HEK293 (cell line): ENCODE results near the gene SLC9C1.

ENCODE experiments used
- CTCF ChIA-PET: fragments of 350-600 bp; formaldehyde crosslinking; extraction: SDS; loops from one replicate; lab custom pipeline; 2021; ENCODE audit warnings: antibody characterized with exemption; lab: Yijun Ruan, JAX
- POLR2A ChIA-PET: fragments of 300-600 bp; formaldehyde crosslinking; extraction: SDS; loops from one replicate; lab custom pipeline; 2020; ENCODE audit warnings: antibody characterized with exemption, inconsistent platforms; lab: Yijun Ruan, JAX
- H3K27ac ChIP-seq: fragments of 200-500 bp; sonication (Bioruptor generic); 2 replicates; pipeline ENCODE4 v1.5.1; 2014; ENCODE audit warnings: low read depth, low read length, control low read depth, inconsistent platforms; ENCODE audit errors: extremely low read depth
- H3K36me3 ChIP-seq, 2 experiments: fragments of 200-500 bp in 1 of 2; sonication (Bioruptor generic) in 1 of 2; 1 replicate in 1 of 2; 2 replicates in 1 of 2; pipeline ENCODE4 v1.5.1; 2014 to 2017; ENCODE audit warnings: inconsistent platforms in 2 of 2, low read length in 2 of 2; ENCODE audit not compliant: control insufficient read depth in 2 of 2, insufficient read depth in 1 of 2
- H3K4me1 ChIP-seq: fragments of 200-500 bp; sonication (Bioruptor generic); 2 replicates; pipeline ENCODE4 v1.5.1; 2014; ENCODE audit warnings: mild to moderate bottlenecking, low read length, inconsistent platforms; ENCODE audit not compliant: control insufficient read depth, insufficient read depth
- H3K4me3 ChIP-seq: 2 replicates; pipeline ENCODE4 v1.5.1; 2011; ENCODE audit warnings: low read depth, mild to moderate bottlenecking, control low read depth, low read length, moderate library complexity
- H3K9me3 ChIP-seq: fragments of 200-500 bp; sonication (Bioruptor generic); 2 replicates; pipeline ENCODE4 v1.5.1; 2014; ENCODE audit warnings: low read depth, low read length, inconsistent platforms; ENCODE audit not compliant: control insufficient read depth, insufficient read depth
- BCL11B ChIP-seq: fragments of 450-650 bp; formaldehyde crosslinking; IDR thresholded peaks from 2 replicates; pipeline ENCODE4 v1.5.1; 2016; ENCODE audit warnings: low read depth, missing biosample characterization, missing genetic modification characterization
- FEZF1 ChIP-seq: fragments of 450-650 bp; formaldehyde crosslinking; IDR thresholded peaks from 2 replicates; pipeline ENCODE4 v1.5.1; 2016; ENCODE audit warnings: missing biosample characterization, missing genetic modification characterization
- GLIS1 ChIP-seq: fragments of 450-650 bp; formaldehyde crosslinking; IDR thresholded peaks from 2 replicates; pipeline ENCODE4 v1.5.1; 2016; ENCODE audit warnings: missing biosample characterization, missing genetic modification characterization
- GLIS2 ChIP-seq: fragments of 450-650 bp; formaldehyde crosslinking; IDR thresholded peaks from 2 replicates; pipeline ENCODE4 v1.5.1; 2016; ENCODE audit warnings: missing biosample characterization, missing genetic modification characterization
- HOXA7 ChIP-seq: sonication (generic); formaldehyde crosslinking; IDR thresholded peaks from 2 replicates; pipeline ENCODE4 v1.8.1; 2022; ENCODE audit warnings: missing genetic modification reagents, borderline replicate concordance
- KLF10 ChIP-seq: fragments of 450-650 bp; IDR thresholded peaks from 2 replicates; pipeline ENCODE4 v1.5.1; 2018; ENCODE audit warnings: missing biosample characterization, mild to moderate bottlenecking, missing genetic modification characterization
- KLF16 ChIP-seq: fragments of 450-650 bp; formaldehyde crosslinking; IDR thresholded peaks from 2 replicates; pipeline ENCODE4 v1.5.1; 2017; ENCODE audit warnings: missing biosample characterization, missing genetic modification characterization
- KLF7 ChIP-seq: fragments of 450-650 bp; formaldehyde crosslinking; IDR thresholded peaks from 2 replicates; pipeline ENCODE4 v1.5.1; 2016; ENCODE audit warnings: missing biosample characterization, missing genetic modification characterization, borderline replicate concordance
- KLF8 ChIP-seq: fragments of 450-650 bp; formaldehyde crosslinking; IDR thresholded peaks from 2 replicates; pipeline ENCODE4 v1.5.1; 2016; ENCODE audit warnings: missing biosample characterization, missing genetic modification characterization
- OSR2 ChIP-seq: fragments of 450-650 bp; formaldehyde crosslinking; IDR thresholded peaks from 2 replicates; pipeline ENCODE4 v1.5.1; 2016; ENCODE audit warnings: missing biosample characterization, missing genetic modification characterization
- PRDM6 ChIP-seq: fragments of 450-650 bp; formaldehyde crosslinking; IDR thresholded peaks from 2 replicates; pipeline ENCODE4 v1.5.1; 2017; ENCODE audit warnings: missing biosample characterization, missing genetic modification characterization
- TSHZ1 ChIP-seq: fragments of 450-650 bp; formaldehyde crosslinking; IDR thresholded peaks from 2 replicates; pipeline ENCODE4 v1.5.1; 2016; ENCODE audit warnings: missing biosample characterization, missing genetic modification characterization, borderline replicate concordance
- YY2 ChIP-seq: fragments of 450-650 bp; formaldehyde crosslinking; IDR thresholded peaks from 2 replicates; pipeline ENCODE4 v1.5.1; 2016; ENCODE audit warnings: missing biosample characterization, missing genetic modification characterization
- ZBTB17 ChIP-seq: fragments of 450-650 bp; formaldehyde crosslinking; IDR thresholded peaks from 2 replicates; pipeline ENCODE4 v1.5.1; 2016; ENCODE audit warnings: missing biosample characterization, missing genetic modification characterization
- ZBTB7A ChIP-seq: fragments of 450-650 bp; formaldehyde crosslinking; IDR thresholded peaks from 2 replicates; pipeline ENCODE4 v1.5.1; 2016; ENCODE audit warnings: low read depth, missing biosample characterization, missing genetic modification characterization
- ZBTB8A ChIP-seq: fragments of 450-650 bp; formaldehyde crosslinking; IDR thresholded peaks from 2 replicates; pipeline ENCODE4 v1.5.1; 2016; ENCODE audit warnings: missing biosample characterization, missing genetic modification characterization
- ZFP41 ChIP-seq: fragments of 450-650 bp; formaldehyde crosslinking; IDR thresholded peaks from 2 replicates; pipeline ENCODE4 v1.5.1; 2016; ENCODE audit warnings: missing biosample characterization, missing genetic modification characterization, borderline replicate concordance
- ZNF140 ChIP-seq: fragments of 450-650 bp; formaldehyde crosslinking; IDR thresholded peaks from 2 replicates; pipeline ENCODE4 v1.5.1; 2016; ENCODE audit warnings: missing biosample characterization, missing genetic modification characterization
- ZNF274 ChIP-seq, 2 experiments: fragments of 200-500 bp in 1 of 2; fragments of 450-650 bp in 1 of 2; sonication (Bioruptor generic) in 1 of 2; formaldehyde crosslinking in 1 of 2; IDR thresholded peaks; 2 replicates each; pipeline versions ENCODE4 v1.5.1 to v1.6.1; 2014 to 2016; ENCODE audit warnings: borderline replicate concordance in 1 of 2, inconsistent platforms in 1 of 2, low read length in 1 of 2, missing biosample characterization in 1 of 2, missing genetic modification characterization in 1 of 2
- ZNF302 ChIP-seq: fragments of 450-650 bp; formaldehyde crosslinking; IDR thresholded peaks from 2 replicates; pipeline ENCODE4 v1.5.1; 2016; ENCODE audit warnings: missing biosample characterization, missing genetic modification characterization, low read depth
- ZNF324 ChIP-seq: fragments of 450-650 bp; formaldehyde crosslinking; IDR thresholded peaks from 2 replicates; pipeline ENCODE4 v1.5.1; 2016; ENCODE audit warnings: missing biosample characterization, missing genetic modification characterization
- ZNF335 ChIP-seq: fragments of 450-650 bp; formaldehyde crosslinking; conservative IDR thresholded peaks from 2 replicates; pipeline ENCODE4 v1.5.1; 2016; ENCODE audit warnings: missing biosample characterization, missing genetic modification characterization
- ZNF37A ChIP-seq: fragments of 450-650 bp; IDR thresholded peaks from 2 replicates; pipeline ENCODE4 v1.5.1; 2018; ENCODE audit warnings: missing biosample characterization, missing genetic modification characterization
- ZNF394 ChIP-seq: fragments of 450-650 bp; formaldehyde crosslinking; IDR thresholded peaks from 2 replicates; pipeline ENCODE4 v1.5.1; 2016; ENCODE audit warnings: missing biosample characterization, missing genetic modification characterization, mild to moderate bottlenecking, moderate library complexity, borderline replicate concordance
- ZNF514 ChIP-seq: fragments of 450-650 bp; formaldehyde crosslinking; IDR thresholded peaks from 2 replicates; pipeline ENCODE4 v1.5.1; 2016; ENCODE audit warnings: missing biosample characterization, missing genetic modification characterization
- ZNF530 ChIP-seq: fragments of 450-650 bp; formaldehyde crosslinking; IDR thresholded peaks from 2 replicates; pipeline ENCODE4 v1.5.1; 2016; ENCODE audit warnings: low read depth, missing biosample characterization, missing genetic modification characterization
- ZNF600 ChIP-seq: fragments of 450-650 bp; formaldehyde crosslinking; IDR thresholded peaks from 2 replicates; pipeline ENCODE4 v1.5.1; 2016; ENCODE audit warnings: missing biosample characterization, missing genetic modification characterization
- ZNF626 ChIP-seq: fragments of 450-650 bp; sonication (Bioruptor Pico); formaldehyde crosslinking; IDR thresholded peaks from 2 replicates; pipeline ENCODE4 v1.5.1; 2018; ENCODE audit warnings: missing biosample characterization, missing genetic modification characterization, inconsistent platforms
- ZNF654 ChIP-seq: fragments of 450-650 bp; formaldehyde crosslinking; IDR thresholded peaks from 2 replicates; pipeline ENCODE4 v1.5.1; 2016; ENCODE audit warnings: low read depth, missing biosample characterization, missing genetic modification characterization
- ZNF664 ChIP-seq: fragments of 450-650 bp; formaldehyde crosslinking; IDR thresholded peaks from 2 replicates; pipeline ENCODE4 v1.5.1; 2016; ENCODE audit warnings: missing biosample characterization, missing genetic modification characterization
- ZNF76 ChIP-seq: fragments of 450-650 bp; formaldehyde crosslinking; IDR thresholded peaks from 2 replicates; pipeline ENCODE4; 2016; ENCODE audit warnings: low read depth, missing biosample characterization, missing genetic modification characterization, borderline replicate concordance
- ZNF777 ChIP-seq: fragments of 450-650 bp; formaldehyde crosslinking; IDR thresholded peaks from 2 replicates; pipeline ENCODE4 v1.5.1; 2017; ENCODE audit warnings: missing biosample characterization, missing genetic modification characterization, borderline replicate concordance
- ZNF843 ChIP-seq: fragments of 450-650 bp; formaldehyde crosslinking; IDR thresholded peaks from 2 replicates; pipeline ENCODE4 v1.5.1; 2016; ENCODE audit warnings: missing biosample characterization, missing genetic modification characterization

The SLC9C1 gene

GRCh38 chr3:112097378-112097777 is 196.6 kb downstream of the SLC9C1 start:
- 0 out of 2 replicates have a peak overlapping the region, but pooled peaks have one; percentile 12 for H3K27ac ChIP-seq
- no peaks in the 10 kb centered on the region for H3K9me3 ChIP-seq
- H3K4me3 ChIP-seq, result no peak overlapping the region
- peaks cover 14% of the 10 kb centered on the region; the same call in 1 of the 2 replicates for H3K4me1 ChIP-seq
- peaks cover 4 to 12% of the 10 kb centered on the region in 2 experiments; a peak in 2 of 3 replicates for H3K36me3 ChIP-seq
- POLR2A ChIA-PET, result interaction anchor here (1.0 to 1.3 kb wide), 3 partner anchors 10 to 119 kb away, joined by 3 to 11 read pairs (median 4); partner anchors contain the start of genes ABHD10 and C3orf52
- CTCF ChIA-PET, result interaction anchor here (1.8 kb wide), 1 partner anchor 14 kb away, joined by 7 read pairs; no protein-coding TSS in a partner anchor
- TF ChIP-seq KLF8 (tag by site-specific recombination), result 0 out of 2 replicates have a peak, but pooled peaks have one; percentile 24
- no peak for TF ChIP-seq ZFP41 (tag by site-specific recombination)
- no peak for TF ChIP-seq ZNF530 (tag by site-specific recombination)
- TF ChIP-seq ZNF654 (tag by site-specific recombination), result no peak
- no peak for TF ChIP-seq HOXA7 (CRISPR knock-in tag)
- no peak for TF ChIP-seq BCL11B
- no peak for TF ChIP-seq ZNF302 (tag by site-specific recombination)
- TF ChIP-seq ZNF324 (tag by site-specific recombination), result no peak
- no peak for TF ChIP-seq ZNF514 (tag by site-specific recombination)
- no peak for TF ChIP-seq ZBTB7A (tag by site-specific recombination)
- no peak for TF ChIP-seq ZNF37A (tag by site-specific recombination)
- TF ChIP-seq FEZF1 (tag by site-specific recombination), result peak; percentile 66
- peak; percentile 48; the same call in 1 of the 2 replicates for TF ChIP-seq ZBTB17 (tag by site-specific recombination)
- TF ChIP-seq KLF7, result no peak
- peak; percentile 52; the same call in 1 of the 2 replicates for TF ChIP-seq KLF10 (tag by site-specific recombination)
- TF ChIP-seq ZNF843, result peak; percentile 85
- no peak for TF ChIP-seq KLF16
- 0 out of 2 replicates have a peak, but pooled peaks have one; percentile 39 for TF ChIP-seq TSHZ1 (tag by site-specific recombination)
- TF ChIP-seq ZNF274 (IDR thresholded peaks at IDR 0.05; ENCODE audit: low read length), result no peak
- no peak for TF ChIP-seq ZNF274 (tag by site-specific recombination; IDR thresholded peaks at IDR 0.05; ENCODE audit: borderline replicate concordance)
- TF ChIP-seq ZNF626 (tag by site-specific recombination), result no peak
- TF ChIP-seq PRDM6 (tag by site-specific recombination), result peak; percentile 46; the same call in 1 of the 2 replicates
- peak; percentile 51; the same call in 1 of the 2 replicates for TF ChIP-seq OSR2 (tag by site-specific recombination)
- TF ChIP-seq GLIS2, result no peak
- no peak for TF ChIP-seq ZNF140 (tag by site-specific recombination)
- peak; percentile 59; the same call in 1 of the 2 replicates for TF ChIP-seq ZNF600 (tag by site-specific recombination)
- no peak for TF ChIP-seq ZNF76
- TF ChIP-seq ZNF394, result peak; percentile 33; the same call in 1 of the 2 replicates
- TF ChIP-seq ZBTB8A (tag by site-specific recombination), result no peak
- no peak for TF ChIP-seq ZNF664 (tag by site-specific recombination)
- no peak; the same call in 1 of the 2 replicates for TF ChIP-seq ZNF335 (tag by site-specific recombination)
- TF ChIP-seq GLIS1 (tag by site-specific recombination), result peak; percentile 59; the same call in 1 of the 2 replicates
- TF ChIP-seq ZNF777, result no peak
- TF ChIP-seq YY2 (tag by site-specific recombination), result no peak
